GM12891 (cell line): Measurements from ENCODE around the gene LRRC75A.

Experiments
- POLR2A ChIP-seq: IDR thresholded peaks from 2 replicates; pipeline ENCODE4 v1.6.1; 2011; ENCODE audit warnings: low read depth, low read length, control low read depth
- POLR2AphosphoS5 ChIP-seq: IDR thresholded peaks from 2 replicates; pipeline ENCODE4 v1.6.1; 2011; ENCODE audit warnings: low read depth, low read length, control low read depth
- TAF1 ChIP-seq: IDR thresholded peaks from 2 replicates; pipeline ENCODE4 v1.6.1; 2011; ENCODE audit warnings: low read depth, low read length, control low read depth

- TF ChIP-seq TAF1 (no peak), POLR2A (no peak), POLR2AphosphoS5 (no peak)
Measured at GRCh38 chr17:16477255-16477654, 14.7 kb downstream of the LRRC75A start.
